Esophagus muscularis mucosa (tissue), 4 donors: ENCODE data around the gene PDE6H.

Source experiments
- EP300 ChIP-seq: sonication (generic); formaldehyde crosslinking; IDR thresholded peaks from one replicate; pipeline ENCODE4 v1.6.1; 2017; ENCODE audit warnings: antibody characterized with exemption
- POLR2A ChIP-seq: fragments of 450-650 bp; IDR thresholded peaks from one replicate; pipeline ENCODE4 v1.6.1; 2017; ENCODE audit warnings: antibody characterized with exemption, moderate library complexity, mild to moderate bottlenecking, low read depth
- TF ChIP-seq, protein P1 (sequence below), 3 experiments: fragments of 200-600 bp in 2 of 3; fragments of 450-650 bp in 1 of 3; sonication (generic) in 2 of 3; IDR thresholded peaks; one replicate each; pipeline ENCODE4 v1.5.1; 2017 to 2019; ENCODE audit warnings: antibody characterized with exemption in 3 of 3, mild to moderate bottlenecking in 2 of 3, moderate library complexity in 1 of 3

GRCh38 chr12:15015121-15015520, 42.3 kb downstream of the PDE6H start:
- TF ChIP-seq, protein P1, sequence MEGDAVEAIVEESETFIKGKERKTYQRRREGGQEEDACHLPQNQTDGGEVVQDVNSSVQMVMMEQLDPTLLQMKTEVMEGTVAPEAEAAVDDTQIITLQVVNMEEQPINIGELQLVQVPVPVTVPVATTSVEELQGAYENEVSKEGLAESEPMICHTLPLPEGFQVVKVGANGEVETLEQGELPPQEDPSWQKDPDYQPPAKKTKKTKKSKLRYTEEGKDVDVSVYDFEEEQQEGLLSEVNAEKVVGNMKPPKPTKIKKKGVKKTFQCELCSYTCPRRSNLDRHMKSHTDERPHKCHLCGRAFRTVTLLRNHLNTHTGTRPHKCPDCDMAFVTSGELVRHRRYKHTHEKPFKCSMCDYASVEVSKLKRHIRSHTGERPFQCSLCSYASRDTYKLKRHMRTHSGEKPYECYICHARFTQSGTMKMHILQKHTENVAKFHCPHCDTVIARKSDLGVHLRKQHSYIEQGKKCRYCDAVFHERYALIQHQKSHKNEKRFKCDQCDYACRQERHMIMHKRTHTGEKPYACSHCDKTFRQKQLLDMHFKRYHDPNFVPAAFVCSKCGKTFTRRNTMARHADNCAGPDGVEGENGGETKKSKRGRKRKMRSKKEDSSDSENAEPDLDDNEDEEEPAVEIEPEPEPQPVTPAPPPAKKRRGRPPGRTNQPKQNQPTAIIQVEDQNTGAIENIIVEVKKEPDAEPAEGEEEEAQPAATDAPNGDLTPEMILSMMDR (IDR thresholded peaks at IDR 0.05): no peak
- no peak for TF ChIP-seq POLR2A
- TF ChIP-seq EP300: no peak
